ENCODE measurements around the gene SMARCC2.

Gene SMARCC2

DNA sequence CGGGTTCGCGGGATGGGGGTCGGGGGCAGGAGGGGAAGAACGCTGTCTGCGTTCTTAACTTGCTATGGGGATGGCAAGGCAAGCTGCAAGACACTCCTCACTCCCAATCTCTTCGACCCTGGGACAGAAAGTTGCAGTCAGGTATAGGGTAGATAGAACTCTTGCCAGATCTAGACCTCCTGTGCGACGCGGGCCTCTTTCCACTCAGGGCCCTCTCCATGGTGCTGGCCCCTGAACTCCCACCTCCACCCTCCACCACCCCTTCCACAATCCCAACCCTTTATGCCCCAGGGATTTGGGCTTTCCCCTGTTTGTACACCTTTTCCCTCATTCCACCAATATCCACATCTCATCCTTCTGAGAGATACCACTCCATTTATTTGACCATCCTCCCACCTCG lies 35.7 kb upstream of the SMARCC2 start:
- Histone ChIP-seq H3K36me3 (ENCODE audit: insufficient read depth, low read length) (no peaks in the 10 kb centered on the region), H3K79me2 (ENCODE audit: insufficient read depth, low read length) (peaks cover 20% of the 10 kb centered on the region), H3K9ac (ENCODE audit: low read depth, low read length, poor library complexity, severe bottlenecking) (peak overlapping the region; percentile 85), H3K4me2 (ENCODE audit: low read depth, low read length, poor library complexity, severe bottlenecking) (peak overlapping the region; percentile 92), H4K20me1 (ENCODE audit: insufficient read depth, low read length, poor library complexity, severe bottlenecking) (peaks cover 6% of the 10 kb centered on the region), H3K4me3 (ENCODE audit: low read length, poor library complexity, severe bottlenecking) (peak overlapping the region; percentile 90), H3K4me1 (ENCODE audit: insufficient read depth, low read length, poor library complexity, severe bottlenecking) (peaks cover 30% of the 10 kb centered on the region), H3K27me3 (ENCODE audit: insufficient read depth, low read length, poor library complexity, severe bottlenecking) (no peaks in the 10 kb centered on the region), H3K9me3 (ENCODE audit: insufficient read depth, low read depth, low read length) (no peaks in the 10 kb centered on the region), H3F3A (ENCODE audit: low read depth) (no peaks in the 10 kb centered on the region), H3K9me2 (replicated peaks; ENCODE audit: low read depth, low read length) (no peaks in the 10 kb centered on the region), H2AFZ (ENCODE audit: low read length) (no peak overlapping the region)
- TF ChIP-seq, protein P1, sequence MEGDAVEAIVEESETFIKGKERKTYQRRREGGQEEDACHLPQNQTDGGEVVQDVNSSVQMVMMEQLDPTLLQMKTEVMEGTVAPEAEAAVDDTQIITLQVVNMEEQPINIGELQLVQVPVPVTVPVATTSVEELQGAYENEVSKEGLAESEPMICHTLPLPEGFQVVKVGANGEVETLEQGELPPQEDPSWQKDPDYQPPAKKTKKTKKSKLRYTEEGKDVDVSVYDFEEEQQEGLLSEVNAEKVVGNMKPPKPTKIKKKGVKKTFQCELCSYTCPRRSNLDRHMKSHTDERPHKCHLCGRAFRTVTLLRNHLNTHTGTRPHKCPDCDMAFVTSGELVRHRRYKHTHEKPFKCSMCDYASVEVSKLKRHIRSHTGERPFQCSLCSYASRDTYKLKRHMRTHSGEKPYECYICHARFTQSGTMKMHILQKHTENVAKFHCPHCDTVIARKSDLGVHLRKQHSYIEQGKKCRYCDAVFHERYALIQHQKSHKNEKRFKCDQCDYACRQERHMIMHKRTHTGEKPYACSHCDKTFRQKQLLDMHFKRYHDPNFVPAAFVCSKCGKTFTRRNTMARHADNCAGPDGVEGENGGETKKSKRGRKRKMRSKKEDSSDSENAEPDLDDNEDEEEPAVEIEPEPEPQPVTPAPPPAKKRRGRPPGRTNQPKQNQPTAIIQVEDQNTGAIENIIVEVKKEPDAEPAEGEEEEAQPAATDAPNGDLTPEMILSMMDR (conservative IDR thresholded peaks at IDR 0.05; ENCODE audit: low read length) = no peak
- TF ChIP-seq EZH2phosphoT487 (IDR thresholded peaks at IDR 0.05; ENCODE audit: borderline replicate concordance) = no peak

DNA sequence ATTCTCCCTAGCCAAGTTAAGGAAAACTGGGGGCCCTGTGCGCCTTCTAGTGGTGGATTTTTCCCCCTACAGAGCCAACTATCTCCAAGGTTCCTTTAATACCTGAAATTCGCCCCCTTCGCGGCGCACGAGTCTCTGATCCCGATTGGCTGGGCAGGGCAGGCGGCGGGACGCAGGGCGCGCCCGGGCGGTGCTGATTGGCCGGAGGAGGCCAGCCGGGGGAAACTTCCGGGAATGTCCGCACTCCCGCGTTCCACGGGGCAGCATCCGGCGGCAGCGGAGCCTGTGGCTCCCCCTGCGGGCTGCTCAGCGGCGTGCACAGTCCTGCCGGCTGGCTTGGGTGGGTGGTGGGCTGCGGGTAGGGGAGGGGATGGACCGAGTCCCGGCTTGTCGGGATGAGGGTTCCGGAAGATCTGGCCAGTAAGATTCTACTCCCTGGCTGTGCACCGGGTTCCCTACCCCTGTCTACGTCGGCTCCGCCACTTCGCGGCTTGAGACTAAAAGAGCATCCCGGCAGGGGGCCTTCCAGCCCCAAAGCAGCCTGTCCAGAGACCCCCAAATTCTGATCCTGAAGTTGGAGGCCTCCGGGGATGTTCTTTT lies 34.9 kb upstream of the SMARCC2 start, which contains the start of gene NABP2:
Gene NABP2, plus strand, starts transcription at position 241 of the 600 bp plus-strand sequence. CDS start 515 bp downstream, outside the sequence.
- Histone ChIP-seq H3K4me2 (ENCODE audit: low read depth, low read length, poor library complexity, severe bottlenecking) (peak within 1 kb of the TSS; percentile 92), H3K4me3 (ENCODE audit: low read length, poor library complexity, severe bottlenecking) (peak within 1 kb of the TSS; percentile 90), H3K9ac (ENCODE audit: low read depth, low read length, poor library complexity, severe bottlenecking) (peak within 1 kb of the TSS; percentile 85), H3K9me3 (ENCODE audit: insufficient read depth, low read depth, low read length) (no peaks in the 10 kb centered on the region), H3F3A (ENCODE audit: low read depth) (no peaks in the 10 kb centered on the region), H3K4me1 (ENCODE audit: insufficient read depth, low read length, poor library complexity, severe bottlenecking) (peaks cover 29% of the 10 kb centered on the region), H3K79me2 (ENCODE audit: insufficient read depth, low read length) (peaks cover 25% of the 10 kb centered on the region), H4K20me1 (ENCODE audit: insufficient read depth, low read length, poor library complexity, severe bottlenecking) (peaks cover 6% of the 10 kb centered on the region), H3K27me3 (ENCODE audit: insufficient read depth, low read length, poor library complexity, severe bottlenecking) (no peaks in the 10 kb centered on the region), H2AFZ (ENCODE audit: low read length) (peak within 1 kb of the TSS; percentile 94), H3K9me2 (replicated peaks; ENCODE audit: low read depth, low read length) (no peaks in the 10 kb centered on the region), H3K36me3 (ENCODE audit: insufficient read depth, low read length) (no peaks in the 10 kb centered on the region)
- TF ChIP-seq EZH2phosphoT487 (IDR thresholded peaks at IDR 0.05; ENCODE audit: borderline replicate concordance) = no peak
- TF ChIP-seq, protein P1 (conservative IDR thresholded peaks at IDR 0.05; ENCODE audit: low read length) = peak; percentile 92

DNA sequence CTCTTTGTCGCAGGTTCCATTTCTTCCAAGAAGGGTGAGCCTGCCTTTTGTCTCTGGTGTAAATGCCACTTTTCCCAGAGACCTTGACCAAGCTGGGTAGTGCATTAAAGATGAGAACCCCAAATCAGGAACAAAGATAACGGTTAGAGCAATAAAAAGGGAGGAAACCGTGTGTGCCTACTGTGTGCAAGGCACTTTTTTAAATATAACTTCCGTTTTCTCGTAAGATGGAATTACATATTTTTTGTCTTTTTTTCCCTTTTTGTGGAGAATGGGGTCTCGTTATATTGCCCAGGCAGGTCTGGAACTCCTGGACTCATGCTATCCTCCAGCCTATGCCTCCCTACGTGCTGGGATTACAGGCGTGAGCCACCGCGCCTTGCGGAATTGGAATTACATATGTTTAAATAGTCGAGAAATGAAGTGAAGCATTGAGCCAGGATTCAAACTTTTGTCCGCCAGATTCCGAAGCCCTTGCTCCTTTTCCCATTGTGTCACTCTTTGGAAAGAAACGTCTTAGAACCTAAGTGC lies 34.4 kb upstream of the SMARCC2 start:
- Histone ChIP-seq H3K9me2 (replicated peaks; ENCODE audit: low read depth, low read length) (no peaks in the 10 kb centered on the region), H3K9ac (ENCODE audit: low read depth, low read length, poor library complexity, severe bottlenecking) (peak overlapping the region; percentile 40), H3K36me3 (ENCODE audit: insufficient read depth, low read length) (no peaks in the 10 kb centered on the region), H3K4me2 (ENCODE audit: low read depth, low read length, poor library complexity, severe bottlenecking) (peak overlapping the region; percentile 65), H3F3A (ENCODE audit: low read depth) (no peaks in the 10 kb centered on the region), H3K4me3 (ENCODE audit: low read length, poor library complexity, severe bottlenecking) (peak overlapping the region; percentile 58), H3K9me3 (ENCODE audit: insufficient read depth, low read depth, low read length) (no peaks in the 10 kb centered on the region), H3K79me2 (ENCODE audit: insufficient read depth, low read length) (peaks cover 25% of the 10 kb centered on the region), H4K20me1 (ENCODE audit: insufficient read depth, low read length, poor library complexity, severe bottlenecking) (peaks cover 6% of the 10 kb centered on the region), H2AFZ (ENCODE audit: low read length) (peak overlapping the region; percentile 33; the same call in 1 of the 2 replicates), H3K27me3 (ENCODE audit: insufficient read depth, low read length, poor library complexity, severe bottlenecking) (no peaks in the 10 kb centered on the region), H3K4me1 (ENCODE audit: insufficient read depth, low read length, poor library complexity, severe bottlenecking) (peaks cover 28% of the 10 kb centered on the region)
- no peak for TF ChIP-seq EZH2phosphoT487 (IDR thresholded peaks at IDR 0.05; ENCODE audit: borderline replicate concordance)

Data from Loucy (cell line).